ENCODE results near the gene CPA5. TPM values are rescaled to one million over a fixed set of nuclear protein-coding genes. Genes with fewer than 3 reads are reported as not detected.

Gene CPA5
- total and polyA plus RNA-seq, 2 donors (not counting 3 experiments of a cell fraction or from before 2014, with no cell fraction given) = not detected

DNA sequence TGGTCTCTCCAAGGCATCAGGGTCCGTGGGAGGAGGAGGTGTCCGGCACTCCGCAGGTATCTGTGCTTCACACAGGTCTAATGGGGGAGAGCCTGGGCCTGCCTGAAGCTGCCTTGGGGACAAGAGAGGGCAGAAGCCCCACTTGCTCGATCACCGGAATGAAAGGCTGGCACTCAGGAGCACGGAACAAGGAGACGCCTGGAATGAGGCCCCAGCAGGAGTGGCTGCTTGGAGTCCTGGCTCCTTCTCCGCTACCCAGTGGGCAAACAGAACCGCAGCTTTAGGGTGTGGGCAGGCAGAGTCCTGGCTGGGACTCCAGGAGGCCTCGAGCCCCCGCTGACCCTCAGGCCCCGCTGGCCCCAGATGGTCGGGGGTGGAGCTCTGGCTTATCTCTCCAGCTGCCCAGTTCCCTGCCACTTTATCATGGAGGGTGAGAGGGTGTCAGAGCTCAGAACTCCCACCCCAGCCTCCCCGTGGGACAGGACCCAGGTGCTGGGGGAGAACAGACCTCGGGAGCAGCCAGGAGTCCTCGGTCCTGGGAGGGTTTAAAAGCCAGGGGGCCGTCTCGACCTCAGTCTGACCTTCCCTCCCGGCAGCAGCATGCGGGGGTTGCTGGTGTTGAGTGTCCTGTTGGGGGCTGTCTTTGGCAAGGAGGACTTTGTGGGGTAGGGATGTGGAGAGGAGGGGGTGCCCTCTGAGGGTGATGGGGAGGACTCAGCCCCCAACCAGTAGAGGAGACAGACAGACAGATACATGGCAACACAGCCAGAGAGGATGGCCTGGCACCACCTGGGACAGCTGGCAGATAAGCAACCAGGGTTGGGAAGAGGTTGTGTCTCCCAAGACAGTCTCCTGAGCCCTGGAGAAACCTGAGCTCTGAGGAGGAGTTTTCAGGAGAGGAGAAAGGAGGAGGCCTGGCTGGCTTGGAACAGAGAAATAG lies 35.6 kb downstream of the CPA5 start, which contains the start of gene CPA1:
CPA1 (plus strand) TSS at position 574 of the 940 bp plus-strand sequence; CDS start at position 601, 27 bp downstream.
- TF ChIP-seq EZH2 (IDR thresholded peaks at IDR 0.05; ENCODE audit: borderline replicate concordance, low read depth, low read length, severe bottlenecking) (no peak), JUN (IDR thresholded peaks at IDR 0.05; ENCODE audit: borderline replicate concordance, insufficient read depth, insufficient read length, low read depth) (no peak), FOS (IDR thresholded peaks at IDR 0.05; ENCODE audit: borderline replicate concordance, insufficient read depth, low read length) (no peak), GATA2 (IDR thresholded peaks at IDR 0.05; ENCODE audit: insufficient read depth, insufficient read length, low read depth, low read length) (no peak), POLR2A (IDR thresholded peaks at IDR 0.05; ENCODE audit: low read depth, low read length) (no peak), MYC (IDR thresholded peaks at IDR 0.05; ENCODE audit: low read depth, low read length) (no peak), POLR2AphosphoS5 (IDR thresholded peaks at IDR 0.05; ENCODE audit: insufficient read depth, low read depth, low read length) (no peak)
- TF ChIP-seq, protein P1, sequence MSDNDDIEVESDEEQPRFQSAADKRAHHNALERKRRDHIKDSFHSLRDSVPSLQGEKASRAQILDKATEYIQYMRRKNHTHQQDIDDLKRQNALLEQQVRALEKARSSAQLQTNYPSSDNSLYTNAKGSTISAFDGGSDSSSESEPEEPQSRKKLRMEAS (IDR thresholded peaks at IDR 0.05; ENCODE audit: insufficient read depth, insufficient read length) = no peak
- TF ChIP-seq, protein P2, sequence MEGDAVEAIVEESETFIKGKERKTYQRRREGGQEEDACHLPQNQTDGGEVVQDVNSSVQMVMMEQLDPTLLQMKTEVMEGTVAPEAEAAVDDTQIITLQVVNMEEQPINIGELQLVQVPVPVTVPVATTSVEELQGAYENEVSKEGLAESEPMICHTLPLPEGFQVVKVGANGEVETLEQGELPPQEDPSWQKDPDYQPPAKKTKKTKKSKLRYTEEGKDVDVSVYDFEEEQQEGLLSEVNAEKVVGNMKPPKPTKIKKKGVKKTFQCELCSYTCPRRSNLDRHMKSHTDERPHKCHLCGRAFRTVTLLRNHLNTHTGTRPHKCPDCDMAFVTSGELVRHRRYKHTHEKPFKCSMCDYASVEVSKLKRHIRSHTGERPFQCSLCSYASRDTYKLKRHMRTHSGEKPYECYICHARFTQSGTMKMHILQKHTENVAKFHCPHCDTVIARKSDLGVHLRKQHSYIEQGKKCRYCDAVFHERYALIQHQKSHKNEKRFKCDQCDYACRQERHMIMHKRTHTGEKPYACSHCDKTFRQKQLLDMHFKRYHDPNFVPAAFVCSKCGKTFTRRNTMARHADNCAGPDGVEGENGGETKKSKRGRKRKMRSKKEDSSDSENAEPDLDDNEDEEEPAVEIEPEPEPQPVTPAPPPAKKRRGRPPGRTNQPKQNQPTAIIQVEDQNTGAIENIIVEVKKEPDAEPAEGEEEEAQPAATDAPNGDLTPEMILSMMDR (IDR thresholded peaks at IDR 0.05; ENCODE audit: extremely low read depth in 1 of 2, insufficient read depth in 1 of 2, low read depth in 1 of 2, low read length in 2 of 2) = no peak
- DNase-seq (ENCODE audit: low read depth, low spot score) (no peak), FAIRE-seq (no peak)
- ChIA-PET POLR2A (no interaction called here), CTCF (interaction anchor here (1.2 kb wide), 1 partner anchor 23 kb away, joined by 3 read pairs; no protein-coding TSS in a partner anchor)
- no peak within 1 kb of the TSS for H3K4me2 ChIP-seq (ENCODE audit: insufficient read depth, low read length)
- H3K9me1 ChIP-seq (replicated peaks; ENCODE audit: control insufficient read depth, extremely low read depth, insufficient read depth, low read length) = no peaks in the 10 kb centered on the region
- no peak within 1 kb of the TSS for H3K9ac ChIP-seq (replicated peaks; ENCODE audit: extremely low read depth, insufficient read depth, low read length)
- no peak within 1 kb of the TSS for H3K4me3 ChIP-seq (replicated peaks in 1 of 3; ENCODE audit: insufficient read depth in 1 of 3, low read depth in 1 of 3, low read length in 3 of 3)
- H3K27me3 ChIP-seq (ENCODE audit: control insufficient read depth in 2 of 2, insufficient read depth in 2 of 2, low read length in 2 of 2) = no peaks in the 10 kb centered on the region
- H3K27ac ChIP-seq (ENCODE audit: insufficient read depth, low read depth, low read length) = no peak within 1 kb of the TSS
- no peaks in the 10 kb centered on the region for H3K36me3 ChIP-seq (ENCODE audit: control insufficient read depth in 2 of 2, extremely low read depth in 1 of 2, insufficient read depth in 2 of 2, low read length in 2 of 2)
- no peaks in the 10 kb centered on the region for H3K79me2 ChIP-seq (ENCODE audit: control insufficient read depth, insufficient read depth, low read length)
- no peaks in the 10 kb centered on the region for H3K4me1 ChIP-seq (ENCODE audit: control insufficient read depth, extremely low read depth, insufficient read depth, low read length)
- dilution Hi-C loops (cut with MboI; ENCODE audit: extremely low pct_ligation_motif_present, low sequenced_read_pairs) = no loop called here
- BruUV-seq (replicated peaks) = no TSS peak
- H4K20me1 ChIP-seq (replicated peaks; ENCODE audit: control insufficient read depth, extremely low read depth, insufficient read depth, low read length) = no peaks in the 10 kb centered on the region
- intact Hi-C loops (cut with micrococcal nuclease) = no loop called here
- no peak within 1 kb of the TSS for H2AFZ ChIP-seq (ENCODE audit: low read depth, low read length)
- H3K9me3 ChIP-seq (replicated peaks; ENCODE audit: control insufficient read depth, insufficient read depth, low read length) = no peaks in the 10 kb centered on the region
